Coronary artery (tissue), 2 donors: Measurements from ENCODE around the gene TPRA1.

Source experiments
- DNase-seq: peaks from one replicate; pipeline ENCODE4 v3.0.0-alpha.2; 2017; ENCODE audit warnings: low spot score
- H3K27ac ChIP-seq, 2 donors: fragments of 200-600 bp; sonication (generic); one replicate each; pipeline ENCODE4 v1.5.1; 2016 to 2019
- H3K4me3 ChIP-seq: fragments of 200-600 bp; sonication (generic); 2 replicates; pipeline ENCODE4 v1.5.1; 2016; ENCODE audit warnings: mild to moderate bottlenecking, moderate library complexity
- TF ChIP-seq, protein P1 (sequence below): fragments of 200-600 bp; sonication (generic); IDR thresholded peaks from one replicate; pipeline ENCODE4 v1.5.1; 2019; ENCODE audit warnings: antibody characterized with exemption

Gene TPRA1

DNA sequence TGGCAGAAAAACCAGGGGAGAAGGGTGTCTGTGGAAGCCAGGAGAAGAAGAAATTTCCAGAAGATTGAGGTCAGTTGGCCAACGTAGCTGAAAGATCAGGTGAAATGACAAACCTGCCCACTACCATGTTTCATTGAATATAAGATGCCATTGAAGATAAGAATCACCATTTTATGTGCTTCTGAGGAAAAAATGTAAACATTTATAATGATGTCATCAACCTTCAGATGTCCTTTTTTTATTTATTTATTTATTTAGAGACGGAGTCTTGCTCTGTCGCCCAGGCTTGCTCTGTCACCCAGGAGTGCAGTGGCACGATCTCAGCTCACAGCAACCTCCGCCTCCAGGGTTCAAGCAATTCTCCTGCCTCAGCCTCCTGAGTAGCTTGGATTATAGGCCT is 33.5 kb upstream of the TPRA1 start:
- H3K27ac ChIP-seq = no peak overlapping the region
- TF ChIP-seq, protein P1, sequence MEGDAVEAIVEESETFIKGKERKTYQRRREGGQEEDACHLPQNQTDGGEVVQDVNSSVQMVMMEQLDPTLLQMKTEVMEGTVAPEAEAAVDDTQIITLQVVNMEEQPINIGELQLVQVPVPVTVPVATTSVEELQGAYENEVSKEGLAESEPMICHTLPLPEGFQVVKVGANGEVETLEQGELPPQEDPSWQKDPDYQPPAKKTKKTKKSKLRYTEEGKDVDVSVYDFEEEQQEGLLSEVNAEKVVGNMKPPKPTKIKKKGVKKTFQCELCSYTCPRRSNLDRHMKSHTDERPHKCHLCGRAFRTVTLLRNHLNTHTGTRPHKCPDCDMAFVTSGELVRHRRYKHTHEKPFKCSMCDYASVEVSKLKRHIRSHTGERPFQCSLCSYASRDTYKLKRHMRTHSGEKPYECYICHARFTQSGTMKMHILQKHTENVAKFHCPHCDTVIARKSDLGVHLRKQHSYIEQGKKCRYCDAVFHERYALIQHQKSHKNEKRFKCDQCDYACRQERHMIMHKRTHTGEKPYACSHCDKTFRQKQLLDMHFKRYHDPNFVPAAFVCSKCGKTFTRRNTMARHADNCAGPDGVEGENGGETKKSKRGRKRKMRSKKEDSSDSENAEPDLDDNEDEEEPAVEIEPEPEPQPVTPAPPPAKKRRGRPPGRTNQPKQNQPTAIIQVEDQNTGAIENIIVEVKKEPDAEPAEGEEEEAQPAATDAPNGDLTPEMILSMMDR = no peak
- DNase-seq = no peak

DNA sequence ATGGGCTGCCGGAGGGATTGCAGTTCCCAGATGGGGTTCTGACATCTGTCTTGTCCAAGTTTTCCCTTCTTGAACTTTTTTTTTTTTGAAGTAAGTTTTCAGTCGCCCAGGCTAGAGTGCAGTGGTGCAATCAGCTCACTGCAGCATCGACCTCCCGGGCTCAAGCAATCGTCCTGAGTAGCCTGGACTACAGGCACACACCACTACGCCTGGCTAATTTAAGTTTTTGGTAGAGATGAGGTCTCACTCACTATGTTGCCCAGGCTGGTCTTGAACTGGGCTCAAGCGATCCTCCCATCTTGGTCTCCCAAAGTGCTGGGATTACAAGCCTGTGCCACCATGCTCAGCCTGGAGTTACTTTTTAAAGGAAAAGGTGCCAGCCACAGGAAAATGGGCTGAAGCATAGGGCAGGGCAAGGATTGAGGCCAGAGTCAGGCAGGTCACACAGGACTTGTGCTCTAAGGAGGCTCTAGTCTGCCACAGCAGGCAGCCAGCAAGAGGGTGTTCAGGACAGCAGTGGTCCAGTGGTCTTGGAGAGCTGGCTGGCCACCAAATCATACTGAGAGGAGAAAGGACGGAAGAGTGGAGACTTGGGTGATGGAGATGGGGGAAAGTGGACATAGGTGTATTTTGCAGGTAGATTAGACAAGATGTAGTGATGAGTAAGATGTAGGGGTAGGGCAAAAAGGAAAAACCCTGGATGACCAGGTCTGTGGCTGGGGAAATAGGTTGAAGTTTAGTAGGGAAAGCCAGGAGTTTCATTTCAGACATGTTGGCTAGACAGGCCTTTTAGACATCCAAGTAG is 32.4 kb upstream of the TPRA1 start:
- Histone ChIP-seq H3K4me3 (no peak overlapping the region), H3K27ac (no peak overlapping the region)
- TF ChIP-seq, protein P1 = no peak
- DNase-seq = no peak

More for the DNA sequence above, 33.5 kb upstream of the TPRA1 start:
- H3K4me3 ChIP-seq = no peak overlapping the region

DNA sequence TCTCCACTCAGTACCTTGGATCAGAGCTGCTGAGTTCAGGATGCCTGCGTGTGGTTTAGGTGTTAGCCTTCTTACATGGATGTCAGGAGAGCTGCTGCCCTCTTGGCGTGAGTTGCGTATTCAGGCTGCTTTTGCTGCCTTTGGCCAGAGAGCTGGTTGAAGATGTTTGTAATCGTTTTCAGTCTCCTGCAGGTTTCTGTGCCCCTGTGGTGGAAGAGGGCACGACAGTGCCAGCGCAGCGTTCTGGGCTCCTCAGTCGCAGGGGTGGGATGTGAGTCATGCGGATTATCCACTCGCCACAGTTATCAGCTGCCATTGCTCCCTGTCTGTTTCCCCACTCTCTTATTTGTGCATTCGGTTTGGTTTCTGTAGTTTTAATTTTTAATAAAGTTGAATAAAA is 31.5 kb upstream of the TPRA1 start:
- no peak overlapping the region for H3K4me3 ChIP-seq
- TF ChIP-seq, protein P1 = no peak
- DNase-seq = no peak

DNA sequence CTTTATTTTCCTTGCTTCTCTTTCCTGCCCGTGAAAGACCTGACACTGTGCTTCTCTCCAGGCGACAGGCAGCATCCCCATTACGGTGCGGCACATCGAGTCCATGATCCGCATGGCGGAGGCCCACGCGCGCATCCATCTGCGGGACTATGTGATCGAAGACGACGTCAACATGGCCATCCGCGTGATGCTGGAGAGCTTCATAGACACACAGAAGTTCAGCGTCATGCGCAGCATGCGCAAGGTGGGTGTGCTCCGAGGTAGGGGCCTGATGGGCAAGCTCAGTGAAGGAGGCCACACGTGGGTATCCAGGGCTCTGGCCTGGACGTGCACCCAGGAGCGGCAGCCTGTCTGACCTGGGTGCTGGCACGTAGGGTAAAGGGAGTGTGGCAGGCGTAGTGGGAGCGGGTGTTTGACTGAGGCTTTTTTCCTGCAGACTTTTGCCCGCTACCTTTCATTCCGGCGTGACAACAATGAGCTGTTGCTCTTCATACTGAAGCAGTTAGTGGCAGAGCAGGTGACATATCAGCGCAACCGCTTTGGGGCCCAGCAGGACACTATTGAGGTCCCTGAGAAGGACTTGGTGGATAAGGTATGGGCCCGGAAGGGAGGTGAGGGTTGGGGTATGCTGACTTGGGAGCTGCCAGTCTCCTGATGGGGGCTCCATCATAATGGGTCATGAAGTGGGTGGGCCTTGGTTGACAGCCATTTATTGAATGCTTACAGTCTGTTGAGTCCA is 30.3 kb upstream of the TPRA1 start:
- TF ChIP-seq, protein P1 = no peak
- H3K27ac ChIP-seq = no peak overlapping the region
- DNase-seq = no peak

More for the DNA sequence above, 31.5 kb upstream of the TPRA1 start:
- H3K27ac ChIP-seq = no peak overlapping the region

DNA sequence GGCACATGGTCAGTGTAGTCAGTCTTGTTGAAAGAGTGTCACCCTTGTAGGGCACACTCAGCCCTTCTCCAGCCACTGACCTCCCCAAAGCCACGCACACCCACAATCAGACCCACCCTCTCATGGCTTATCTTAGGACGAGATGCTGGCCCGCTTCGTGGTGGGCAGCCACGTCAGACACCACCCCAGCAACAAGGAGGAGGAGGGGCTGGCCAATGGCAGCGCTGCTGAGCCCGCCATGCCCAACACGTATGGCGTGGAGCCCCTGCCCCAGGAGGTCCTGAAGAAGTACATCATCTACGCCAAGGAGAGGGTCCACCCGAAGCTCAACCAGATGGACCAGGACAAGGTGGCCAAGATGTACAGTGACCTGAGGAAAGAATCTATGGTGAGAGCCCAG is 28.4 kb upstream of the TPRA1 start:
- no peak for DNase-seq
- Histone ChIP-seq H3K4me3 (no peak overlapping the region), H3K27ac (no peak overlapping the region)
- TF ChIP-seq, protein P1 = no peak

More for the DNA sequence above, 30.3 kb upstream of the TPRA1 start:
- no peak overlapping the region for H3K4me3 ChIP-seq

DNA sequence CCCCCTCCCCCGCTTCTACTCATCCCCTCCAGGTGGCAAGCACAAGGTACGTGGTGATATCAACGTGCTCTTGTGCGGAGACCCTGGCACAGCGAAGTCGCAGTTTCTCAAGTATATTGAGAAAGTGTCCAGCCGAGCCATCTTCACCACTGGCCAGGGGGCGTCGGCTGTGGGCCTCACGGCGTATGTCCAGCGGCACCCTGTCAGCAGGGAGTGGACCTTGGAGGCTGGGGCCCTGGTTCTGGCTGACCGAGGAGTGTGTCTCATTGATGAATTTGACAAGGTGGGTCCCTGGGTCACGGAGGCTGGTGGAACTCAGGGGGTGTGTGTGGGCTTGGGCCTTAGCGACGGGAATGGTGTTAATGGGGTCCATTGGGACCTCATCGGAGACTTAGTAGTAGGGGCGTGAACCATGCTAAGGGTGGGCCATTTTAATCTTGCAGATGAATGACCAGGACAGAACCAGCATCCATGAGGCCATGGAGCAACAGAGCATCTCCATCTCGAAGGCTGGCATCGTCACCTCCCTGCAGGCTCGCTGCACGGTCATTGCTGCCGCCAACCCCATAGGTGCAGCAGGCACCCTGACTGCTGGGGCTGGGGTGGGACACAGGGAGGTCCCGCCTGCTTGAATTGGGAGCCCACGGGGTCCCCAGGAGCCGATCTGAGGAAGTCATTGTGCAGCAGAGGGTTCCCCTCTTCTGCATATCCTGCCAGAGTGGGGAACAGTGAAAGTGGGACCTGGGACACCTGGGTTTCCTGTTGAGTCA is 26.5 kb upstream of the TPRA1 start:
- TF ChIP-seq, protein P1 = no peak
- Histone ChIP-seq H3K27ac (no peak overlapping the region), H3K4me3 (no peak overlapping the region)
- DNase-seq = no peak
